ENCODE measurements around the gene FBXL17.

The FBXL17 gene

GRCh38 chr5:107957051-107957450 lies 424.8 kb downstream of the FBXL17 start:
- no peak for DNase-seq

GRCh38 chr5:107955321-107955720 lies 426.6 kb downstream of the FBXL17 start:
- no peak for DNase-seq

GRCh38 chr5:107954254-107954653 lies 427.6 kb downstream of the FBXL17 start:
- no peak for DNase-seq

- no peak for DNase-seq
Measured at GRCh38 chr5:107952450-107952849, 429.4 kb downstream of the FBXL17 start.

GRCh38 chr5:107951309-107951708 lies 430.6 kb downstream of the FBXL17 start:
- no peak for DNase-seq

GRCh38 chr5:107950776-107951175 lies 431.1 kb downstream of the FBXL17 start:
- DNase-seq, result no peak

- no peak for DNase-seq
Measured at GRCh38 chr5:107949688-107950341, 432.1 kb downstream of the FBXL17 start.

GRCh38 chr5:107948377-107948776 lies 433.5 kb downstream of the FBXL17 start:
- DNase-seq, result no peak

- DNase-seq, result no peak
Measured at GRCh38 chr5:107945061-107945460, 436.8 kb downstream of the FBXL17 start.

GRCh38 chr5:107943923-107944322 lies 438.0 kb downstream of the FBXL17 start:
- no peak for DNase-seq

GRCh38 chr5:107941036-107941435 lies 440.9 kb downstream of the FBXL17 start:
- no peak for DNase-seq

- DNase-seq, result no peak
Measured at GRCh38 chr5:107937651-107938355, 444.1 kb downstream of the FBXL17 start.

GRCh38 chr5:107937204-107937603 lies 444.7 kb downstream of the FBXL17 start:
- DNase-seq, result peak in 1 of 51 donors; percentile 4

GRCh38 chr5:107936515-107936914 lies 445.4 kb downstream of the FBXL17 start:
- no peak for DNase-seq

GRCh38 chr5:107935645-107936044 lies 446.3 kb downstream of the FBXL17 start:
- no peak for DNase-seq

- no peak for DNase-seq
Measured at GRCh38 chr5:107933326-107933725, 448.6 kb downstream of the FBXL17 start.

GRCh38 chr5:107930891-107931290 lies 451.0 kb downstream of the FBXL17 start:
- no peak for DNase-seq

GRCh38 chr5:107930092-107930491 lies 451.8 kb downstream of the FBXL17 start:
- no peak for DNase-seq

- DNase-seq, result no peak
Measured at GRCh38 chr5:107929080-107929479, 452.8 kb downstream of the FBXL17 start.

GRCh38 chr5:107926121-107926520 lies 455.8 kb downstream of the FBXL17 start:
- no peak for DNase-seq

GRCh38 chr5:107925200-107925599 lies 456.7 kb downstream of the FBXL17 start:
- DNase-seq, result no peak

GRCh38 chr5:107919969-107920368 lies 461.9 kb downstream of the FBXL17 start:
- no peak for DNase-seq

GRCh38 chr5:107919361-107919760 lies 462.5 kb downstream of the FBXL17 start:
- no peak for DNase-seq

Data from hypothalamus (tissue), 51 donors.